ENCODE data around the gene SLC39A11. TPM values are rescaled to one million over a fixed set of nuclear protein-coding genes. Genes with fewer than 3 reads are reported as not detected.
A peak's percentile ranks its signal among the peaks of the same experiment; 100 is the strongest.

SLC39A11 gene
- total RNA-seq, 1 donor from 2014 or later: 13.0 TPM

DNA sequence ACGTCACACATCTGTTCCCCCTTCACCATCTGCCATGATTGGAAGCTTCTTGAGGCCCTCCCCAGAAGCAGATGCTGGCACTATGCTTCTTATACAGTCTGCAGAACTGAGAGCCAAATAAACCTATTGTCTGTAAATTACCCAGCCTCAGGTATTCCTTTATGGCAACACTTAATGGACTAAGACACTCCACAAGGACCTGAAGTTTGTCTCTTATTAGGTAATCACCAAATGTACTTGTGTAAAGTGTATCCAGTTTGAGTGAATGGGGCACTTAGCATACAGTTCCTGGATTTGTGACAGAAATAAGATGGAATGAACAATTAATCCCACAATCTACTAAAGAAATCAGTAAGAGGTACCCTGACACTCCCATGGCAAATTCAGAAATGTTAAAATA, 105.3 kb downstream of the SLC39A11 start:
- Histone ChIP-seq H3K27ac (ENCODE audit: low read depth, low read length) (no peak overlapping the region), H3K36me3 (ENCODE audit: control insufficient read depth in 3 of 3, insufficient read depth in 3 of 3, low read length in 3 of 3) (no peaks in the 10 kb centered on the region), H3K4me1 (ENCODE audit: control insufficient read depth in 3 of 3, insufficient read depth in 3 of 3, low read length in 3 of 3) (peaks cover 0 to 4% (median 2%) of the 10 kb centered on the region in 3 donors), H3K4me3 (ENCODE audit: low read length in 3 of 3) (no peak overlapping the region), H3K27me3 (ENCODE audit: control insufficient read depth in 3 of 3, insufficient read depth in 3 of 3, low read length in 3 of 3) (no peaks in the 10 kb centered on the region), H3K9me3 (ENCODE audit: control insufficient read depth in 3 of 3, low read length in 3 of 3) (no peaks in the 10 kb centered on the region), H3K9ac (ENCODE audit: low read depth in 1 of 3, low read length in 3 of 3) (no peak overlapping the region)

DNA sequence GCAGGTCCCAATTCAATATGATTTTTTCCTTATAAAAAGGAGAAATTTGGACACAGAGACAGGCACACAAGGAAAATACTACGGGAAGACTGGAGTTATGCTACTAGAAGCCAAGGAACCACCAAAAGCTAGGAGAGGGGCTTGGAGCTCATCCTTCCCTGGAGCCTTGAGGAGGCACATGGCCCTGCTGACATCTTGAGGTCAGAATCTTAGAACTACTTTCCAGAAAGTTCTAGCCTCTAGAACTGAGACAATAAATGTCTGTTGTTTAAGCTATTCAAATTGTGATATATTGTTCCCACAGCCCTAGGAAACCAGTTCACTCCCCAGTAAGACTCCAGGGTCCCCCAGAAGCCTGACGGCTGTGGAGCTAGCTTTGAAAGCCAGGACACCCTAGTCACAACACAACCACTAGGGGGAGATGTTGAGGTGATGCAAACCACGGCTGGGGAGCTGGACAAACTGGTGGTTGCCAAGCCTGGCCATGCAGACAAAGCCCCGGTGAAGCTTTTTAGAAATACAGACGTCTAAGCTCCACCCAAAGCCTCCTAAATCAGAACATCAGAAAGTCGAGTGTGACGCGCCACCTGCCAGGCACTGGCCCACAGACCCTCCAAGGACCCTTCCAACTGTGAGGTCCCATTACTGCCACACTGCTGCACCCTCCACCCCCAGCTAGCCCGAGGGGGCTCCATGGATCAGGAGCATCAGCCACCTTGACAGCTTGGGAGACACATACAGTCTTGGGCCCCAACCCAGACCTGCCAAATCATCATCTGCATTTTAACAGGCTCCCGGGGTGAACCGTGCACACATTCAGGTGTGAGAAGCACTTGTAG, 106.4 kb downstream of the SLC39A11 start:
- no peaks in the 10 kb centered on the region for H3K9me3 ChIP-seq (ENCODE audit: control insufficient read depth in 3 of 3, low read length in 3 of 3)
- no peak overlapping the region for H3K9ac ChIP-seq (ENCODE audit: low read depth in 1 of 3, low read length in 3 of 3)
- H3K27ac ChIP-seq (ENCODE audit: low read depth, low read length): no peak overlapping the region
- no peak overlapping the region for H3K4me3 ChIP-seq (ENCODE audit: low read length in 3 of 3)
- no peaks in the 10 kb centered on the region for H3K36me3 ChIP-seq (ENCODE audit: control insufficient read depth in 3 of 3, insufficient read depth in 3 of 3, low read length in 3 of 3)
- H3K27me3 ChIP-seq (ENCODE audit: control insufficient read depth in 3 of 3, insufficient read depth in 3 of 3, low read length in 3 of 3): no peaks in the 10 kb centered on the region
- H3K4me1 ChIP-seq (ENCODE audit: control insufficient read depth in 3 of 3, insufficient read depth in 3 of 3, low read length in 3 of 3): peaks cover 0 to 4% (median 2%) of the 10 kb centered on the region in 3 donors

DNA sequence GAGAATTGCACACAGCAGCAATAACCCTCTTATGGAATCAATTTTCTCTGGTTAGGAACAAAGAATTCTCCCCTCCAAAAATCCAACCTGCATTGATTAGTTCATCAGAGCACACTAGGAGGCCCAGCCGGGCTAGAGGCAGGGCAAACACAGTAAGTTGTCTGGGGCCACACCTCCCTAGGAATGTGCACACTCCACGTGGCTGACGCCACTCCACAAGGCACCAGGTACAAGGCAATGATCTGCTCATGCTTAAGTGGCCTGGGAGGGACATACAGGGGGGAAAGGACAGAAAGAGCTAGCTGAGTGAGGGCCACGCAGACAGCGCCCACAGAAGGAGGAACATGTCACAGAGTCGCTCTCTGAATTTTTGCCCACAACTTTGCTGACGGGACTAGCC, 107.6 kb downstream of the SLC39A11 start:
- Histone ChIP-seq H3K9ac (ENCODE audit: low read depth in 1 of 3, low read length in 3 of 3) (no peak overlapping the region), H3K4me1 (ENCODE audit: control insufficient read depth in 3 of 3, insufficient read depth in 3 of 3, low read length in 3 of 3) (peaks cover 0 to 4% (median 2%) of the 10 kb centered on the region in 3 donors), H3K9me3 (ENCODE audit: control insufficient read depth in 3 of 3, low read length in 3 of 3) (no peaks in the 10 kb centered on the region), H3K36me3 (ENCODE audit: control insufficient read depth in 3 of 3, insufficient read depth in 3 of 3, low read length in 3 of 3) (no peaks in the 10 kb centered on the region), H3K4me3 (ENCODE audit: low read length in 3 of 3) (no peak overlapping the region), H3K27ac (ENCODE audit: low read depth, low read length) (no peak overlapping the region), H3K27me3 (ENCODE audit: control insufficient read depth in 3 of 3, insufficient read depth in 3 of 3, low read length in 3 of 3) (no peaks in the 10 kb centered on the region)

DNA sequence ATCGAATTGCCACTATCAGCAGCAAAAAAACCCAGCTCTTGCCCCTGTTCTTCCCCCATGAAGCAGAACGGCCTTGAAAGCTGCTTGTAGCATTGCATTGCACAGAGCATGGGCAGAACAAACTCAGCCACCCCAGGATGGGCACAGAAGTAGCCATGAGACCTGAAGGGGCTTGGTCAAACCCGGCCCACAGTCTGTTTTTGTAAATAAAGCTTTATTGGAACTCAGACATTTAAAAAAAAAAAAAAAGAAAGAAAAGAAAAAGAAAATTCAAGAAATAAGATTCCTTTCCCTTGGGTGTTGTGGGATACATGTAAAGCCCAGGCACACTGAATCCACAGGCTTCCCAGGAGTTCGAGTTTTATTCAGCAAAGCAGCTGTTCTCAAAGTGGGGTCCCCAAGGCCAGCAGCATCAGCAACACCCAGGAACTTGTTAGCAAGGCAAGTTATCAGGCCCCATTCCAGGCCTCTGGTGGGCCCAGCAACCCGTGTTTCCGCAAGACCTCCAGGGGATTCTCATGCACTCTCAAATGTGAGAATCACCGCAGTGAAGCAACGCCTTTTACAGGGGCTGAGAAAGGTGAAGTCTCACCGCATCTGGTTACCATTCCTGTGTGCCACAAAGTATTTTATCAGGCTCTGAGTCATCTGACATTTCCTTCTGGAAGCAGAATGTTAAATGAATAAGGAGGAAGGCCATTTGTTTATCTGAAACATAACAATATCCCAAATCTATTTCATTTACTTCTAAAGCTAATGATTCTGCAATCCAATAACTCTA, 108.2 kb downstream of the SLC39A11 start:
- Histone ChIP-seq H3K36me3 (ENCODE audit: control insufficient read depth in 3 of 3, insufficient read depth in 3 of 3, low read length in 3 of 3) (no peaks in the 10 kb centered on the region), H3K27ac (ENCODE audit: low read depth, low read length) (no peak overlapping the region), H3K4me3 (ENCODE audit: low read length in 3 of 3) (no peak overlapping the region), H3K4me1 (ENCODE audit: control insufficient read depth in 3 of 3, insufficient read depth in 3 of 3, low read length in 3 of 3) (peaks cover 0 to 4% (median 2%) of the 10 kb centered on the region in 3 donors), H3K9me3 (ENCODE audit: control insufficient read depth in 3 of 3, low read length in 3 of 3) (no peaks in the 10 kb centered on the region), H3K27me3 (ENCODE audit: control insufficient read depth in 3 of 3, insufficient read depth in 3 of 3, low read length in 3 of 3) (no peaks in the 10 kb centered on the region), H3K9ac (ENCODE audit: low read depth in 1 of 3, low read length in 3 of 3) (no peak overlapping the region)

DNA sequence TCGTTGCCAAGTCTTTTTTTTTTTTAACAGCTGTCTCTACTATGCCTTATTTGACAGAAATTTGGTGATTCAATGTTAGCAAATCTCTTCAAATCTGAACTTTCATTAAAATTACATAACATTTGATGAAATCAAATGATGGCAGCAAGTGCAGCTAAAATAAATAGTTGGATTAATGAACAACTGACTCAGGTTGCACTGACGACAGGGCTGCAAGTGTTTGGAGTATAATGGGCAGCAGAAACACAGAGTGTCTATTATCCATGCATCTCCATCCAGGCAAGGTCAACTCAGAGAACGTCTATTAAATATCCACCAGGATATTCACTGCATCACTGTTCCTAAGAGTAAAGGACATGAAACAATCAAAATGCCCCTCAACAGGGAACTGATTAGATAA, 109.8 kb downstream of the SLC39A11 start:
- H3K4me3 ChIP-seq (ENCODE audit: low read length in 3 of 3): no peak overlapping the region
- no peak overlapping the region for H3K9ac ChIP-seq (ENCODE audit: low read depth in 1 of 3, low read length in 3 of 3)
- no peaks in the 10 kb centered on the region for H3K9me3 ChIP-seq (ENCODE audit: control insufficient read depth in 3 of 3, low read length in 3 of 3)
- no peak overlapping the region for H3K27ac ChIP-seq (ENCODE audit: low read depth, low read length)
- H3K27me3 ChIP-seq (ENCODE audit: control insufficient read depth in 3 of 3, insufficient read depth in 3 of 3, low read length in 3 of 3): no peaks in the 10 kb centered on the region
- peaks cover 3 to 11% (median 8%) of the 10 kb centered on the region in 3 donors for H3K4me1 ChIP-seq (ENCODE audit: control insufficient read depth in 3 of 3, insufficient read depth in 3 of 3, low read length in 3 of 3)
- no peaks in the 10 kb centered on the region for H3K36me3 ChIP-seq (ENCODE audit: control insufficient read depth in 3 of 3, insufficient read depth in 3 of 3, low read length in 3 of 3)

DNA sequence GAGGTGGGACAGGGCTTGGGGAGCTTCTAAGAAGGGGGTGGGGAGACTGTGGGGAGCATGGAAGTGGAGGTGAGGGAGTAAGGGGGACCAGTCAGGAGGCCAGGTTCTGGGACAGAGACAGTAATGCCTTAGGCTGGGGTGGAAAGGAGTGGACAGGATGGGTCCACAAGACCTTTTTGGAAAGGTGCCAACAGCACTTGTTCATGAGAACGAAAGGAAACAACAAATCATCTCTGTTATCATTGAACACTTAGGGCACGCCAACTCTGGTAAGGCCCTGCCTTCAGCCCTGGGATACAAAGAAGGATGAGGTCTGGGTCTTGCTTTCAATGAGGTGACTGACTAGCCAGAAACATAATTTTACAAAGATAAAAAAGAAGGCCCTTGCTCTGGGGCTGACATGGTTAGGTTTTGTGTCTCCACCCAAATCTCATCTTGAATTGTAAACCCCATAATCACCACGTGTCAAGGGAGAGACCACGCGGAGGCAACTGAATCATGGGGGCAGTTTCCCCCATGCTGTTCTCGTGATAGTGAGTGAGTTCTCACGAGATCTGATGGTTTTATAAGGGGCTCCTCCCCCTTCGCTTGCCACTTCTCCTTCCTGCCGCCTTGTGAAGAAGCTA, 113.8 kb downstream of the SLC39A11 start:
- Histone ChIP-seq H3K9me3 (ENCODE audit: control insufficient read depth in 3 of 3, low read length in 3 of 3) (no peaks in the 10 kb centered on the region), H3K4me3 (ENCODE audit: low read length in 3 of 3) (no peak overlapping the region), H3K4me1 (ENCODE audit: control insufficient read depth in 3 of 3, insufficient read depth in 3 of 3, low read length in 3 of 3) (peaks cover 11 to 16% (median 16%) of the 10 kb centered on the region in 3 donors), H3K36me3 (ENCODE audit: control insufficient read depth in 3 of 3, insufficient read depth in 3 of 3, low read length in 3 of 3) (no peaks in the 10 kb centered on the region), H3K27ac (ENCODE audit: low read depth, low read length) (no peak overlapping the region), H3K9ac (ENCODE audit: low read depth in 1 of 3, low read length in 3 of 3) (no peak overlapping the region), H3K27me3 (ENCODE audit: control insufficient read depth in 3 of 3, insufficient read depth in 3 of 3, low read length in 3 of 3) (no peaks in the 10 kb centered on the region)

DNA sequence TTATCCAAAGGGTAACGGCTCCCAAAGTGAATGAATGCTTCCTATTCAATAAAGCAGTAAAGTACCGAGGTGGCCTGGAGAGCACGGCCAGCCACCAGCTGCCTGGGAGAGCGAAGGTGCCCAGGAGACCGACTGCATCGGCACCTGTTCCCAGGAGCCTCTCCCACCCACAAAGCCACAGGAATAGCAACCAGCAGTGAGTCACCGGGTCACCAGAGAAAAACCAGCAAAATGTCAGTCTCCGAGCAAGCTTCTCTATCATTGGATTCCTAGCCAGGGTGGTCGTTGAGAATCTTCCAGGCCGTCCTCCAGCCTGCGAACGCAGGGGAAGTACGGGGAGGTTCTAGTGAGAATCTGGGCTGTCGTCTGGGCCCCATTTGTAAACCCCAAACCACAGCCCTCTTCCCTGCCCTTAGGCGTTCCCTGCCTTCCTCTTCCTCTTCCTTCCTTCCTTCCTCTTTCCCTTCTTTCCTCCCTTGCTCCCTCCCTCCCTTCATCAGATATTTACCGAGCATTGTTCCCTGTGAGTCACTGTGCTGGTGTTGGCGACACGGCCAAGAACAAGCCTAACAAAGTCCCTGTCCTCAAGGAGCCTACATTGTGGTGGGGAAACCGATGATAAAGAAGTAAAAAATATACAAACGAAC, 114.6 kb downstream of the SLC39A11 start:
- H3K27me3 ChIP-seq (ENCODE audit: control insufficient read depth in 3 of 3, insufficient read depth in 3 of 3, low read length in 3 of 3): no peaks in the 10 kb centered on the region
- peak overlapping the region; percentile 39 for H3K27ac ChIP-seq (ENCODE audit: low read depth, low read length)
- no peaks in the 10 kb centered on the region for H3K9me3 ChIP-seq (ENCODE audit: control insufficient read depth in 3 of 3, low read length in 3 of 3)
- peak overlapping the region in 1 of 3 donors; percentile 40 for H3K9ac ChIP-seq (ENCODE audit: low read depth in 1 of 3, low read length in 3 of 3)
- no peaks in the 10 kb centered on the region for H3K36me3 ChIP-seq (ENCODE audit: control insufficient read depth in 3 of 3, insufficient read depth in 3 of 3, low read length in 3 of 3)
- no peak overlapping the region for H3K4me3 ChIP-seq (ENCODE audit: low read length in 3 of 3)
- peaks cover 11 to 16% (median 16%) of the 10 kb centered on the region in 3 donors for H3K4me1 ChIP-seq (ENCODE audit: control insufficient read depth in 3 of 3, insufficient read depth in 3 of 3, low read length in 3 of 3)

DNA sequence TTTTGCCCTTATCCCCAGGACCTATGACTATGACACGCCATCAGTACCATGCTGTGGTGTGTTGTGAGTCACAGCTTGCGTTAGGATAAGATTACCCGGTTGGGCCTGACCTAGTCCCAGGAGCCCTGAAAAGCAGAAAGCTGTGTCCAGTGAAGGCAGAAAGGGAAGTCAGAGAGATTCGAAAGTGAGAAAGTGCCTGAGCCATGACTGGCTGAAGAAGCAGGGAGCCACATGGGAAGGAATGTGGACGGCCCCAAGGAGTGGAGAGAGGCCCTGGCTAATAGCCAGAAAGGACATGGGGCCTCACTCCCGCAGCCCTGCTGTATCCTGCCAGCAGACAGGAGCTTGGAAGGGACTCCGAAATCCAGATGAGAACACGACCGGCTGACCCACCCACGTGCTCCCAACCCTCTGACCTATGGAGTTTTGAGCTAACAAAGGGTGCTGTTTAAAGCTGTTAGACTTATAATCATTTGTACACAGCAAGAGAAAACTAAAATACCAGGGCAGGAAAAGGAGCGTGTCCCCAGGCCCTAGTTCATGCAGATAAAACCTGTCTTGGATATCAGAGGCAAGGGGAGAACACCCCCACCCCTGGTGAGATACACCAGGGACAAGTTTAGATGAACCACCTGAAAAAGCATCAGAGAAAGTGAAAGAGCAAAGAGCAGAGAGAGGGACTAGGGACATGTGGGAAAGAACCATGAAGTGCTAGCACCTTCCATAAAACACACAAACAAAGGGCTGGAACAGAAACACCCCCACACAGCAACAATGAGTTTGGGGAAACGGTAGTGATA, 115.3 kb downstream of the SLC39A11 start:
- H3K9me3 ChIP-seq (ENCODE audit: control insufficient read depth in 3 of 3, low read length in 3 of 3): no peaks in the 10 kb centered on the region
- peak overlapping the region in 1 of 3 donors; percentile 38 for H3K4me3 ChIP-seq (ENCODE audit: low read length in 3 of 3)
- peak overlapping the region in 1 of 3 donors; percentile 40 for H3K9ac ChIP-seq (ENCODE audit: low read depth in 1 of 3, low read length in 3 of 3)
- H3K27ac ChIP-seq (ENCODE audit: low read depth, low read length): peak overlapping the region; percentile 39
- H3K36me3 ChIP-seq (ENCODE audit: control insufficient read depth in 3 of 3, insufficient read depth in 3 of 3, low read length in 3 of 3): no peaks in the 10 kb centered on the region
- no peaks in the 10 kb centered on the region for H3K27me3 ChIP-seq (ENCODE audit: control insufficient read depth in 3 of 3, insufficient read depth in 3 of 3, low read length in 3 of 3)
- H3K4me1 ChIP-seq (ENCODE audit: control insufficient read depth in 3 of 3, insufficient read depth in 3 of 3, low read length in 3 of 3): peaks cover 11 to 17% (median 16%) of the 10 kb centered on the region in 3 donors

DNA sequence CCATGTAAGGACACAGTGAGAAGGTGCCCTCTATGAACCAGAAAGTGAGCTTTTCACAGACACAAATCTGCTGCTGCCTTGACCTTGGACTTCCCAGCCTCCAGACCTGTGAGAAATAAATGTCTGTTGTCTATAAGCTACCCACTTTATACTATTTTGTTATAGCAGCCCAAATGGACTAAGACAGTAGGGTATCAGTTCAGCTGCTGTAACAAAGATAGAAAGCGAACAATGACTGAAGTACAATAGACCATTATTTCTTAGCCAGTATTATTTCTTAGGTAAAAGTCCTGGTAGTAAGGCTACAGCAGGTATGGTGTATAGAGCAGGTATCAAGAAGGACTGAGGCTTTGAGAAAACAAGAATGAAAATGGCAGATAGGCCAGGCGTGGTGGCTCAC, 117.0 kb downstream of the SLC39A11 start:
- H3K4me3 ChIP-seq (ENCODE audit: low read length in 3 of 3): no peak overlapping the region
- H3K27ac ChIP-seq (ENCODE audit: low read depth, low read length): no peak overlapping the region
- no peaks in the 10 kb centered on the region for H3K36me3 ChIP-seq (ENCODE audit: control insufficient read depth in 3 of 3, insufficient read depth in 3 of 3, low read length in 3 of 3)

More for the DNA sequence above, 117.0 kb downstream of the SLC39A11 start:
- no peaks in the 10 kb centered on the region for H3K9me3 ChIP-seq (ENCODE audit: control insufficient read depth in 3 of 3, low read length in 3 of 3)
- no peaks in the 10 kb centered on the region for H3K27me3 ChIP-seq (ENCODE audit: control insufficient read depth in 3 of 3, insufficient read depth in 3 of 3, low read length in 3 of 3)
- no peak overlapping the region for H3K9ac ChIP-seq (ENCODE audit: low read depth in 1 of 3, low read length in 3 of 3)
- peaks cover 11 to 19% (median 16%) of the 10 kb centered on the region in 3 donors for H3K4me1 ChIP-seq (ENCODE audit: control insufficient read depth in 3 of 3, insufficient read depth in 3 of 3, low read length in 3 of 3)
